HepG2 (cell line): ENCODE measurements around the gene EFCAB3. TPM values are rescaled to one million over a fixed set of nuclear protein-coding genes. Genes with fewer than 3 reads are reported as not detected.

Experiments
- ATAC-seq: fragments of 200-7000 bp; cut with Tn5 transposase; 3 replicates; pipeline ENCODE4 v1.9.1; 2020; ENCODE audit warnings: mild to moderate bottlenecking, moderate library complexity
- BruUV-seq: library from RNA; stranded (reverse); fragments of 400-500 nt; replicated peaks from 2 replicates; lab custom pipeline; 2021; lab: Mats Ljungman, UMichigan
- CTCF ChIA-PET: fragments of 300-600 bp; formaldehyde crosslinking; extraction: SDS; loops from one replicate; lab custom pipeline; 2021; ENCODE audit warnings: low total read pairs, inconsistent platforms, low intra/inter-chr PET ratio; lab: Yijun Ruan, JAX
- POLR2A ChIA-PET: fragments of 350-600 bp; sonication (Branson Sonifier 250); formaldehyde crosslinking; loops from one replicate; lab custom pipeline; 2020; ENCODE audit warnings: antibody characterized with exemption, inconsistent platforms; lab: Yijun Ruan, JAX
- DNase-seq: peaks from one replicate; pipeline ENCODE4 v3.0.0-alpha.2; 2015; ENCODE audit warnings: low spot score
- FAIRE-seq: peaks from 3 replicates; lab custom pipeline; 2011; peaks lifted over from hg19 to GRCh38; lab: Jason Lieb, UNC
- H2AFZ ChIP-seq: one replicate; pipeline ENCODE4 v1.6.1; 2011; ENCODE audit warnings: low read length, inconsistent platforms
- H3K27ac ChIP-seq: fragments of 300-600 bp; 3 replicates; pipeline ENCODE4 v1.8.0; 2011; ENCODE audit warnings: mixed run types, mild to moderate bottlenecking, mixed read lengths, low read length, inconsistent platforms; ENCODE audit not compliant: insufficient read depth; ENCODE audit errors: extremely low read length
- H3K27me3 ChIP-seq, 2 experiments: fragments of 200-600 bp in 1 of 2; 2 replicates in 1 of 2; 3 replicates in 1 of 2; pipeline versions ENCODE4 v1.6.0 to v1.8.0; 2011; ENCODE audit warnings: low read length in 2 of 2, mild to moderate bottlenecking in 2 of 2, moderate library complexity in 2 of 2, inconsistent platforms in 1 of 2; ENCODE audit not compliant: insufficient read depth in 2 of 2, control insufficient read depth in 1 of 2
- H3K36me3 ChIP-seq, 2 experiments: fragments of 200-600 bp in 1 of 2; replicated peaks in 1 of 2; 2 replicates in 1 of 2; 3 replicates in 1 of 2; pipeline versions ENCODE4 v1.5.1 to v1.8.0; 2011; ENCODE audit warnings: low read length in 2 of 2, inconsistent platforms in 1 of 2; ENCODE audit not compliant: insufficient read depth in 2 of 2, control insufficient read depth in 1 of 2
- H3K4me1 ChIP-seq: 2 replicates; pipeline ENCODE4 v1.5.1; 2012; ENCODE audit warnings: low read length, inconsistent platforms; ENCODE audit not compliant: insufficient read depth
- H3K4me2 ChIP-seq: 2 replicates; pipeline ENCODE4 v1.6.0; 2011; ENCODE audit warnings: low read depth, low read length, inconsistent platforms
- H3K4me3 ChIP-seq, 3 experiments: fragments of 200-600 bp in 1 of 3; sonication (generic), shearing (Covaris generic) in 1 of 3; replicated peaks in 1 of 3; 2 replicates each; pipeline ENCODE4 v1.5.1; 2011 to 2016; ENCODE audit warnings: low read length in 3 of 3, inconsistent platforms in 2 of 3, low read depth in 2 of 3, mild to moderate bottlenecking in 2 of 3, control low read depth in 1 of 3, mixed read lengths in 1 of 3; ENCODE audit not compliant: insufficient read depth in 1 of 3
- H3K79me2 ChIP-seq: one replicate; pipeline ENCODE4 v1.6.1; 2011; ENCODE audit warnings: low read length, inconsistent platforms; ENCODE audit not compliant: insufficient read depth
- H3K9ac ChIP-seq: 2 replicates; pipeline ENCODE4 v1.6.0; 2011; ENCODE audit warnings: mild to moderate bottlenecking, low read depth, low read length, inconsistent platforms; ENCODE audit not compliant: insufficient read depth
- H3K9me3 ChIP-seq: 2 replicates; pipeline ENCODE4 v1.5.1; 2012; ENCODE audit warnings: mild to moderate bottlenecking, low read length
- H4K20me1 ChIP-seq: 2 replicates; pipeline ENCODE4 v1.6.0; 2011; ENCODE audit warnings: inconsistent platforms, mild to moderate bottlenecking, low read length, moderate library complexity; ENCODE audit not compliant: insufficient read depth
- HMG20A ChIP-seq: IDR thresholded peaks from 2 replicates; pipeline ENCODE4 v1.6.1; 2016; ENCODE audit warnings: borderline replicate concordance
- JDP2 ChIP-seq: sonication (generic); formaldehyde crosslinking; IDR thresholded peaks from 2 replicates; pipeline ENCODE4 v1.8.1; 2022; ENCODE audit warnings: missing genetic modification reagents, borderline replicate concordance
- MAFF ChIP-seq: IDR thresholded peaks from 2 replicates; pipeline ENCODE4 v1.6.1; 2011; ENCODE audit warnings: low read depth, low read length, improper control_type of control experiment
- SNRNP70 ChIP-seq: fragments of 200-400 bp; formaldehyde crosslinking; IDR thresholded peaks from 2 replicates; pipeline ENCODE4 v1.6.1; 2017; ENCODE audit warnings: mild to moderate bottlenecking, low read depth, low read length, moderate library complexity
- ZNF503 ChIP-seq: sonication (generic); formaldehyde crosslinking; IDR thresholded peaks from 2 replicates; pipeline ENCODE4 v1.4.0; 2020; ENCODE audit warnings: missing genetic modification reagents
- ZXDC ChIP-seq: sonication (generic); formaldehyde crosslinking; IDR thresholded peaks from 2 replicates; pipeline ENCODE4 v1.5.0; 2020; ENCODE audit warnings: mild to moderate bottlenecking, missing genetic modification reagents
- WGBS: methylation state at CpG from one replicate; pipeline ENCODE4 v1.1.6; 2017; ENCODE audit warnings: low lambda C conversion rate; 5-methylcytosine and 5-hydroxymethylcytosine counted together
- in situ Hi-C: cut with HindIII; loops from 2 replicates; pipeline ENCODE4 v1.10.0; 2017; ENCODE audit warnings: low pct_unique_long_range_greater_than_20kb; ENCODE audit not compliant: extremely low pct_ligation_motif_present
- intact Hi-C: fragments of 100-400 bp; cut with micrococcal nuclease; formaldehyde crosslinking; loops from one replicate; pipeline ENCODE4 v1.10.0; 2022; ENCODE audit not compliant: unreplicated experiment
- polyA plus RNA-seq, 8 experiments: library from polyadenylated mRNA; depleted of rRNA in 3 of 8; stranded (reverse) in 7 of 8; unstranded in 1 of 8; fragments of >200 nt; fragmentation: Illumina TruSeq in 4 of 8; extraction: Trizol in 4 of 8; gene quantifications; 2 replicates each; pipeline versions ENCODE4 v1.2.1 to v1.2.3, GENCODE V29; 2011 to 2016; ENCODE audit warnings: low read depth in 4 of 8, missing spikeins in 1 of 8, mixed read lengths in 1 of 8; ENCODE audit not compliant: insufficient read depth in 1 of 8
- total RNA-seq, 5 experiments: library from RNA; depleted of rRNA; stranded (reverse); fragments of >200 nt; fragmentation: Illumina TruSeq; extraction: Trizol; gene quantifications; 2 replicates each; pipeline ENCODE4 v1.2.3, GENCODE V29; 2016; ENCODE audit warnings: low read depth in 1 of 5
- TF ChIP-seq, protein P1 (sequence below): sonication (generic); formaldehyde crosslinking; IDR thresholded peaks from 2 replicates; pipeline ENCODE4 v1.8.0; 2022; ENCODE audit warnings: mild to moderate bottlenecking, missing genetic modification reagents, borderline replicate concordance

EFCAB3 gene
- total and polyA plus RNA-seq, 2 of the 13 experiments (the other 11 are each of a cell fraction or from before 2014, with no cell fraction given), result not detected

DNA sequence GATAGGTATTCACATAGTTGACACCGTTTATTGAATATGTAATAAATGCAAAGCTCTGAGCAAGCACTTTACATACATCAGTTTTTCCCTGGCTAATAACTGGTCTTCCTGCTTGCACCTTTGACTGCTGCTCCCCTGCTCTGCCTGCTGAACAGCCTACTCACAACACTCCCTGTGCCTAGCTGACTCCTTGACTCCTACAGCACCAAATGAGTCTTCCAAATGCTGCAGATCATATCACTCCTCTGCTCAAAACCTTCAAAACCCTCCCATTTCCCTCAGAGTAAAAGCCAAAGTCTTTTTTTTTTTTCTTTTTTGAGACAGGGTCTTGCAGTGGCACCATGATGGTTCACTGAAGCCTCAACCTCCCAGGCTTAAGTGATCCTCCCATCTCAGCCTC lies 18.5 kb downstream of the EFCAB3 start:
- BruUV-seq, result no TSS peak
- no peaks in the 10 kb centered on the region for H3K79me2 ChIP-seq
- 9% methylated on average over 1 of the region's 1 CpG for WGBS
- FAIRE-seq (no peak), DNase-seq (no peak), ATAC-seq (no peak)
- ChIA-PET POLR2A (no interaction called here), CTCF (no interaction called here)
- intact Hi-C loops, result no loop called here
- H4K20me1 ChIP-seq, result no peaks in the 10 kb centered on the region
- no peak overlapping the region for H3K4me2 ChIP-seq
- peaks cover 2% of the 10 kb centered on the region for H3K4me1 ChIP-seq
- no peak overlapping the region for H3K4me3 ChIP-seq
- no peak overlapping the region for H2AFZ ChIP-seq
- in situ Hi-C loops, result no loop called here
- no peaks in the 10 kb centered on the region for H3K27me3 ChIP-seq
- H3K9me3 ChIP-seq, result no peaks in the 10 kb centered on the region
- no peaks in the 10 kb centered on the region for H3K36me3 ChIP-seq
- no peak overlapping the region for H3K9ac ChIP-seq
- H3K27ac ChIP-seq, result no peak overlapping the region
- no peak for TF ChIP-seq HMG20A (CRISPR knock-in tag)
- TF ChIP-seq MAFF, result no peak
- no peak for TF ChIP-seq ZXDC
- no peak for TF ChIP-seq JDP2 (CRISPR knock-in tag)

DNA sequence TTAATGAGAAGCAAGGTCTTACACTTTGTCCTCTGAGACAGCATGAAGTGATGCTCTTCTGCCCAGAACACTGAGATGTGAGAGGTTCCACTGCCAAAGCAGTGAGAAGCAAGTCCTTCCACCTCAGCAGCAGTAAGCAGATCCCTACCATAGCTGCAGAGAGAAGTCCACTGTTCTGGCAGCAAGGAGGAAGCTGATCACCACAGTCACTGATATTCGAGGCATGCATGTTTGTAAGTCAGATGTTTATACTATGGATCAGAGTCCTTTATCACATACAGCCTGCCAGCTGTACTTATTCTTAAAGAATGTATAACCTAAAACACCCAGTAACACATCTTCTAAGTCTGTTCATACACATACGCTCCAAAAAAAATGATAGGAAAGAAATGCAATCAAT lies 25.1 kb downstream of the EFCAB3 start:
- CTCF ChIA-PET, result no interaction called here
- Histone ChIP-seq H3K9me3 (no peaks in the 10 kb centered on the region), H3K36me3 (no peaks in the 10 kb centered on the region), H3K4me1 (no peaks in the 10 kb centered on the region), H3K27ac (no peak overlapping the region), H3K4me3 (no peak overlapping the region), H3K79me2 (no peaks in the 10 kb centered on the region), H3K4me2 (no peak overlapping the region), H3K27me3 (no peaks in the 10 kb centered on the region), H2AFZ (no peak overlapping the region), H3K9ac (no peak overlapping the region), H4K20me1 (no peaks in the 10 kb centered on the region)
- FAIRE-seq (no peak), ATAC-seq (no peak), DNase-seq (no peak)
- in situ Hi-C loops (no loop called here), intact Hi-C loops (no loop called here)
- POLR2A ChIA-PET, result no interaction called here
- BruUV-seq, result no TSS peak
- 16% methylated on average over 2 of the region's 2 CpGs for WGBS
- no peak for TF ChIP-seq SNRNP70
- no peak for TF ChIP-seq ZNF503
- TF ChIP-seq, protein P1, sequence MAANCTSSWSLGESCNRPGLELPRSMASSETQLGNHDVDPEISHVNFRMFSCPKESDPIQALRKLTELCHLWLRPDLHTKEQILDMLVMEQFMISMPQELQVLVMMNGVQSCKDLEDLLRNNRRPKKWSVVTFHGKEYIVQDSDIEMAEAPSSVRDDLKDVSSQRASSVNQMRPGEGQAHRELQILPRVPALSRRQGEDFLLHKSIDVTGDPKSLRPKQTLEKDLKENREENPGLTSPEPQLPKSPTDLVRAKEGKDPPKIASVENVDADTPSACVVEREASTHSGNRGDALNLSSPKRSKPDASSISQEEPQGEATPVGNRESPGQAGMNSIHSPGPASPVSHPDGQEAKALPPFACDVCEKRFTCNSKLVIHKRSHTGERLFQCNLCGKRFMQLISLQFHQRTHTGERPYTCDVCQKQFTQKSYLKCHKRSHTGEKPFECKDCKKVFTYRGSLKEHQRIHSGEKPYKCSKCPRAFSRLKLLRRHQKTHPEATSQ (CRISPR knock-in tag), result no peak
